MCF 10A (cell line): Measurements from ENCODE around the gene LRRC39. TPM values are rescaled to one million over a fixed set of nuclear protein-coding genes. Genes with fewer than 3 reads are reported as not detected.

ENCODE experiments used
- BruUV-seq: library from RNA; stranded (reverse); fragments of 400-500 nt; replicated peaks from 2 replicates; lab custom pipeline; 2021; lab: Mats Ljungman, UMichigan
- CTCF ChIA-PET: fragments of 300-600 bp; sonication (Branson Sonifier 250); formaldehyde crosslinking; extraction: SDS; loops from one replicate; lab custom pipeline; 2021; ENCODE audit warnings: antibody characterized with exemption, inconsistent platforms; lab: Yijun Ruan, JAX
- POLR2A ChIA-PET: fragments of 300-600, 350-650 bp; sonication (Branson Sonifier 250); formaldehyde crosslinking; extraction: SDS; loops from one replicate; lab custom pipeline; 2020; ENCODE audit warnings: antibody characterized with exemption, inconsistent platforms; lab: Yijun Ruan, JAX
- DNase-seq: peaks from one replicate; pipeline ENCODE4 v3.0.0-alpha.2; 2018; ENCODE audit not compliant: unreplicated experiment
- H3K27ac Mint-ChIP-seq: one replicate; pipeline ENCODE4 v1.8.0; 2022; ENCODE audit warnings: mild to moderate bottlenecking, low read depth, mixed read lengths; ENCODE audit not compliant: unreplicated experiment
- H3K27me3 Mint-ChIP-seq: one replicate; pipeline ENCODE4 v1.8.0; 2022; ENCODE audit warnings: mixed read lengths; ENCODE audit not compliant: insufficient read depth, unreplicated experiment
- H3K36me3 Mint-ChIP-seq: one replicate; pipeline ENCODE4 v1.8.0; 2022; ENCODE audit warnings: mild to moderate bottlenecking, moderate library complexity, mixed read lengths; ENCODE audit not compliant: insufficient read depth, unreplicated experiment
- H3K4me1 Mint-ChIP-seq: one replicate; pipeline ENCODE4 v1.8.0; 2022; ENCODE audit warnings: mixed read lengths; ENCODE audit not compliant: insufficient read depth, unreplicated experiment
- H3K4me3 Mint-ChIP-seq: one replicate; pipeline ENCODE4 v1.8.0; 2022; ENCODE audit warnings: mild to moderate bottlenecking, moderate library complexity, mixed read lengths; ENCODE audit not compliant: unreplicated experiment
- H3K9me3 Mint-ChIP-seq: one replicate; pipeline ENCODE4 v1.8.0; 2022; ENCODE audit warnings: mixed read lengths; ENCODE audit not compliant: unreplicated experiment
- intact Hi-C: fragments of 100-400 bp; cut with micrococcal nuclease; formaldehyde crosslinking; loops from 2 replicates; pipeline ENCODE4 v1.14.1; 2022
- total RNA-seq: library from RNA; stranded (reverse); gene quantifications from 2 replicates; pipeline ENCODE4 v1.2.3, GENCODE V29; 2022
- TF ChIP-seq, protein P1 (sequence below): fragments of 200-600 bp; IDR thresholded peaks from one replicate; pipeline ENCODE4 v1.8.0; 2022; ENCODE audit warnings: antibody characterized with exemption, mild to moderate bottlenecking; ENCODE audit not compliant: unreplicated experiment

The LRRC39 gene
- total RNA-seq, 1 experiment from 2014 or later, result 0.65 TPM

DNA sequence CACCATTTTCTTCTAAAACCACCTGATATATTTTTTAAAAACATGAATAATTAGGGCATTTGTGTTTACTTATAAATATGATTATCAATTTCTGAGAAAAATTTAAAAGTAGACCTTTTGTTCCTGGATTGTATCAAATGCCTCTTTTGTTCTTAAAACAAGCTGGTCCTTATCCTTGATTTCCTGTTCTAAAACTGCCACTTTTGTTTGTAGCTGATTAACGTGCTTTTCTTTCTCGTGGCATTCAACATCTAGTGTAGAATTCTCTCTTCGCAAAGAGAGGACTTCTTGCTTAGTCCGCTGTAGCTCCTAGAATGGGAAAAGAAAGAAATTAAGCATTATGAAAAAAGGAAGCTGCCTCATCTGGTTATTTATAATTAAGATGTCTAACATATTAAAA, 70.4 kb downstream of the LRRC39 start:
- Mint-ChIP-seq H3K4me3 (no peak overlapping the region), H3K36me3 (peaks cover 22% of the 10 kb centered on the region), H3K9me3 (no peaks in the 10 kb centered on the region), H3K27me3 (no peaks in the 10 kb centered on the region), H3K4me1 (no peaks in the 10 kb centered on the region), H3K27ac (no peak overlapping the region)
- ChIA-PET POLR2A (interaction anchor here (0.7 to 1.4 kb wide), 2 partner anchors 14 to 41 kb away, joined by 3 read pairs; no protein-coding TSS in a partner anchor), CTCF (interaction anchor here (0.6 kb wide), 1 partner anchor 325 kb away, joined by 3 read pairs; no protein-coding TSS in a partner anchor)
- TF ChIP-seq, protein P1, sequence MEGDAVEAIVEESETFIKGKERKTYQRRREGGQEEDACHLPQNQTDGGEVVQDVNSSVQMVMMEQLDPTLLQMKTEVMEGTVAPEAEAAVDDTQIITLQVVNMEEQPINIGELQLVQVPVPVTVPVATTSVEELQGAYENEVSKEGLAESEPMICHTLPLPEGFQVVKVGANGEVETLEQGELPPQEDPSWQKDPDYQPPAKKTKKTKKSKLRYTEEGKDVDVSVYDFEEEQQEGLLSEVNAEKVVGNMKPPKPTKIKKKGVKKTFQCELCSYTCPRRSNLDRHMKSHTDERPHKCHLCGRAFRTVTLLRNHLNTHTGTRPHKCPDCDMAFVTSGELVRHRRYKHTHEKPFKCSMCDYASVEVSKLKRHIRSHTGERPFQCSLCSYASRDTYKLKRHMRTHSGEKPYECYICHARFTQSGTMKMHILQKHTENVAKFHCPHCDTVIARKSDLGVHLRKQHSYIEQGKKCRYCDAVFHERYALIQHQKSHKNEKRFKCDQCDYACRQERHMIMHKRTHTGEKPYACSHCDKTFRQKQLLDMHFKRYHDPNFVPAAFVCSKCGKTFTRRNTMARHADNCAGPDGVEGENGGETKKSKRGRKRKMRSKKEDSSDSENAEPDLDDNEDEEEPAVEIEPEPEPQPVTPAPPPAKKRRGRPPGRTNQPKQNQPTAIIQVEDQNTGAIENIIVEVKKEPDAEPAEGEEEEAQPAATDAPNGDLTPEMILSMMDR, result no peak
- no peak for DNase-seq
- BruUV-seq, result no TSS peak
- intact Hi-C loops, result no loop called here

- POLR2A ChIA-PET, result no interaction called here
- BruUV-seq, result no TSS peak
- Mint-ChIP-seq H3K36me3 (peaks cover 46% of the 10 kb centered on the region), H3K4me1 (no peaks in the 10 kb centered on the region), H3K9me3 (no peaks in the 10 kb centered on the region), H3K27me3 (no peaks in the 10 kb centered on the region), H3K27ac (no peak overlapping the region), H3K4me3 (no peak overlapping the region)
- CTCF ChIA-PET, result interaction anchor here (0.7 kb wide), 1 partner anchor 52 kb away, joined by 4 read pairs; no protein-coding TSS in a partner anchor
- TF ChIP-seq, protein P1, result no peak
- intact Hi-C loops, result no loop called here
- DNase-seq, result no peak
These were observed 76.5 kb downstream of the LRRC39 start for GRCh38 chr1:100101564-100101963.

- intact Hi-C loops, result no loop called here
- ChIA-PET POLR2A (no interaction called here), CTCF (no interaction called here)
- no peak for DNase-seq
- no peaks in the 10 kb centered on the region for H3K4me1 Mint-ChIP-seq
- no peak overlapping the region for H3K27ac Mint-ChIP-seq
- H3K9me3 Mint-ChIP-seq, result no peaks in the 10 kb centered on the region
- no peaks in the 10 kb centered on the region for H3K27me3 Mint-ChIP-seq
- TF ChIP-seq, protein P1, result no peak
- BruUV-seq, result no TSS peak
- H3K4me3 Mint-ChIP-seq, result no peak overlapping the region
- peaks cover 44% of the 10 kb centered on the region for H3K36me3 Mint-ChIP-seq
These were observed 77.9 kb downstream of the LRRC39 start for GRCh38 chr1:100100202-100100601.

Other genes starting within 250 kb of the LRRC39 start
- 15.1 and 20.7 TPM in 2 replicates for gene SLC35A3, start 208.3 kb downstream of the LRRC39 start, total RNA-seq
- gene SASS6, start 45.3 kb downstream of the LRRC39 start, total RNA-seq, result 6.6 and 7.5 TPM in 2 replicates
- 24.2 and 25.5 TPM in 2 replicates for gene TRMT13, start 45.1 kb downstream of the LRRC39 start, total RNA-seq
- gene DBT, start 71.6 kb upstream of the LRRC39 start, total RNA-seq, result 9.1 and 11.0 TPM in 2 replicates
- gene RTCA, start 88.0 kb upstream of the LRRC39 start, total RNA-seq, result 60.4 and 62.3 TPM in 2 replicates
- gene CDC14A, start 174.2 kb upstream of the LRRC39 start, total RNA-seq, result 2.6 and 3.6 TPM in 2 replicates